Stimulated activated CD8-positive, alpha-beta memory T cell treated with anti-CD3 and anti-CD28 coated beads, Interleukin-12 subunit alpha, Interleukin-12 subunit beta, amount 100 ng/mL, for 4 hours (primary cell): Measurements from ENCODE around the gene PNLDC1.
"Not testable (repeated sequence)": the region's sequence is repeated elsewhere in the genome, so short reads cannot be mapped to it uniquely, and the experiment has no call there.

Source experiments
- DNase-seq: peaks from one replicate; pipeline ENCODE4 v3.0.0-alpha.2; 2020; ENCODE audit warnings: low read depth

Gene PNLDC1

DNA sequence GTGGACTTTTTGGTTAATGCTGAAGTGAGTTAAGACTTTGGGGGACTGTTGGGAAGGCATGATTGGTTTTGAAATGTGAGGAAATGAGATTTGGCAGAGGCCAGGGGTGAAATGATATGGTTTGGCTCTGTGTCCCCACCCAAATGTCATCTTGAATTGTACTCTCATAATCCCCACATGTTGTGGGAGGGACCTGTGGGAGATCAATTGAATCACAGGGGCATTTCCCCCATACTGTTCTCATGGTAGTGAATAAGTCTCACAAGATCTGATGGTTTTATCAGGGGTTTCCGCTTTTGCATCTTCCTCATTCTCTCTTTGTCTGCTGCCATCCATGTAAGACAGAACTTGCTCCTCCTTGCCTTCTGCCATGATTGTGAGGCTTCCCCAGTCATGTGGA is 49.8 kb downstream of the PNLDC1 start:
- not testable (repeated sequence) for DNase-seq

DNA sequence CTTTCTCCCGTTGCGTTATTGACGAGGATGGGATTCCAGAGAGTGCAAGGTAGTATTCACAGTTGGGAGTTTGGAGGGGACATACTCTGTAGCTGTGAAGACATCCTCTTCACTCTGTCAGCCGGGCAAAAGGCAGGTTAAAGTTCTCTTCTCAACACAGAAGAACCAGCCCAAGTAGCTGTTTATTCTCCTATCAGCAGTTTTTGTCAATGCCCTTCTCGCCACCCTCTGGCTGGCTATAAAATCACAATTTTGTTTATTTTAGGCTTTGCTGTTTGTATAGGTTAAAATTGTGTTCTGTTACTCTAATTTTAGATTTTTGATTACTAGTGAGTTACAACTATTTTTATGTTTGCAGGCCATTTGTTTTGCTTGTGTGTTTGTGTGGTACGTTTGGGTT is 52.8 kb downstream of the PNLDC1 start:
- DNase-seq: no peak

DNA sequence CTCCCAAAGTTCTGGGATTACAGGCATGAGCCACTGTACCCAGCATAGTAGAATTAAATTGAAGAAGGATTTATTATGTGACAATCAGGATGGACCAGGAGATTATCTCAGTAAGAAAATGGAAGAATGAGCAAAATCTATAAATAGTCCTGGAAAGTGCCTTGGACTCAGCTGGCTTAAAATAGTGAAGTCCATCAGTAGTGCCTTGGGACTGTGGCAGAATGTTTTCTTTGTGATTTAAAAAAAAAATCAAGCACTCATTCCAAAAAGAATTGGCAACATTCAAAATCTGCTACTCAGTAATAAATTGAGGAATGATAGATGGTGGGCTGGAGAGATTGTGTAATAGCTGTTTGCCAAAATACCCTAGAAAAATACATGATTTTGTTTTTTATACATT is 53.7 kb downstream of the PNLDC1 start:
- DNase-seq: no peak

DNA sequence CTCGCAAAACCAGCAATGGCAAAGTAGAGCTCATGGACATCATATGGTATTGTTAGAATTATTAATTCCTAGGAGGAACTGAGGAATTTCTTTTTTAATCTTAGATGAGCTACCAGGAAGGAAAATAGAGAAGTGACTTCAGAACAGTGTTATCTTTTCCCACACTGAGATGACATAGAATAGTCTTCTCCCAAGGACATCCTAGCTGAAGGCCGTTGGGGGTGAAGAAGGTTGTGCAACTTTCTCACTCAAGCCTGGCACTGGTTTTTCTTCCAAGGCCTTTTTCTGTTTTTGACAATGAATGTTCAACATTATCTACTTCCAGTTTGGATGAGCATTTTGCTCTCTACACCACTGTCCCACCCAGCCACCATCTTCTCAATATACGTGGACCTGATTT is 54.9 kb downstream of the PNLDC1 start:
- no peak for DNase-seq

DNA sequence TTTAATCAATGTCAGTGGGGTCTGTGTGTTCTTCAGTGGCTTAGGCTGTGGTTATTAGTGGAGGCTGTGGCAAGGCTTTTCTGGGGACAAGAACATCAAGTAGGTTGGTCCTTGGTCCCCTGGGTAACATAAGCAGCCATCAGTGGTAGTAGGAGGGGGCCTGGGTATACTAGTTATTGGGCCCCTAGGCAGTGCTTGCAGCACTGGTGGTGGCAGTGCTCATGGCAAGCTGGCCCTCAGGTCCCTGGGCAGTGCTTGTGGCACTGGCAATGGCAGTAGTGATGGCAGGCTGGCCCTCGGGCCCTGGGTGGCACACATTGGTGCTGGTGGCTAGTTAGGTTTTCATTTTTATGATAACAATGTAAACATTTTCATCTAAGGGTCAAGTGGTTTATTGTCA is 58.2 kb downstream of the PNLDC1 start:
- DNase-seq: no peak

DNA sequence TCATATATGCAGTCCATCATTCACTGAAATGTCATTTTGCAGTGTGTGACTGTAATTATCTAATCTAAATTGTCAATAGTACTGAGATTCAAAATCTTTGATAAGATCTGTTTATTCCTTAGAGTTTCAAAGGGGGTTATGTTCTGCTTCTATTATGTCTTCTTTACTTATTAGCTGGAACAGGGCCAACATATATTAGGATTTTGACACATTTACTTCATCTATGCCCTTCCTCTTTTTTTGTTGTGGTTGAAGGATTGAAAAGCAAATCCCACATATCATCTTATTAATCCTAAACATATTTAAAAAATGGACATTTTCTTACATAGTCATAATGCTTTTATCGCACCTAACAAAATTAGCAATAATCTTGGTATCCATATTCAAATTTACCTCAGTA is 60.4 kb downstream of the PNLDC1 start:
- DNase-seq: no peak

DNA sequence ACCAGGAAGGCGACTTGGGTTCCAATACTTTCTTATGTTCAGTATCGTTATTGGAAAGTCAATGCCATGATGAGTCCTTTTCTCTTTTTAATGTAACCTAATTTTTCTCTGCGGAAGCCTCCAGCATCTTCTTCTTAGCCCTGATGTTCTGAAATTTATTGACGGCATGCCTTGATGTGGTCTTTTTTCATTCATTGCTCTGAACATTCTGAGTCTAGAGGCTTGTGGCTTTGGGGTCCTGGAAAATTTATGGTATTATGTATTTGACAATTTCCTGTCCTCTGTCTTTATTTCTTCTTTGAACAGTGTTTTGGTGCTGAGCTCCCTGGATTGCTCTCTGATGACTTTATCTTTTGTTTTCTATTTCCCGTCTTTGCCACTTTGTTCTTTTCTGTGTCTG is 62.0 kb downstream of the PNLDC1 start:
- no peak for DNase-seq

DNA sequence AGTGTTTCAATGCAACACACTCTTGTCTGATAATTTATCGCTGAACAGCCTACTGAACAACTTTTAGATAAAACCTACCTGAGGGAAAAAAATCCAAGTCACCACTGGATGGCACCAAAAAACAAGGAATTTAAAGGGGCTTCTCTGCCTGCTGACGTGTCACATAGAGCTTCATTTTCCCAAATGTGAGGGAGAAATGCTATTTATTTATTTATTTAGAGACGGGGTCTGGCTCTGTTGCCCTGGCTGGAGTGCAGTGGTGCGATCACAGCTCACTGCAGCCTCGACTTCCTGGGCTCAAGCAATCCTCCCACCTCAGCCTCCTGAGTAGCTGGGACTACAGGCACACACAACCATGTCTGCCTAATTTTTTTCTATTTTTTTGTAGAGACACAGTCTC is 63.3 kb downstream of the PNLDC1 start:
- DNase-seq: not testable (repeated sequence)

DNA sequence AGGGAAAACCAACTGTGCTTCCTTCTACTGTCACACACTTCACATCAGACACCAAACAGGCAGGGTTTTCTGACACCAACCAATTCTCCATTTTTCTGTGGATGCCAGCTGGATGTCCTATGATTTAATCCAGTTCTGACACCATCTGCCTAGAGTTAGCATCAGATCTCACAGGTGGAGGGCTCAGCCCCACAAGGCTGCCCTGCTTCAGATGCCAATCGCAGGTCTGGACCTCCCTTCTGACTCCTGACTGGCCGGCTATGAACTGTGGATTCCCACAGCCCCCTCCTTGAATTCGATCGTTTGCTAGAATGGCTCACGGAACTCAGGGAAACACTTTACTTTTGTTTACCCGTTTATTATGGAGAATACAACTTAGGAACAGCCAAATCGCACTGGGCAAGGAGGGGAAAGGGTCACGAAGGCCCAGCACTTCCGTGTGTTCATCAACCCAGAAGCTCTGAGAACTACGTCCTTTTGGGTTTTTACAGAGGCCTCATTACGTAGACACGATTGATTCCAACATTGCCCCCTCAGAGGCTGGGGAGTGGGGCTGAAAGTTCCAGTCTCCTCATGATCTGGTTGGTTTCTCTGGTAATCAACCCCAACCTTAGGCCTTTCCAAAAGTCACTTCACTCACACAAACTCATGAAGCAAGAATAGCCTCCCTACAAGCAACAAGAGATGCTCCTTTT is 65.3 kb downstream of the PNLDC1 start:
- no peak for DNase-seq

DNA sequence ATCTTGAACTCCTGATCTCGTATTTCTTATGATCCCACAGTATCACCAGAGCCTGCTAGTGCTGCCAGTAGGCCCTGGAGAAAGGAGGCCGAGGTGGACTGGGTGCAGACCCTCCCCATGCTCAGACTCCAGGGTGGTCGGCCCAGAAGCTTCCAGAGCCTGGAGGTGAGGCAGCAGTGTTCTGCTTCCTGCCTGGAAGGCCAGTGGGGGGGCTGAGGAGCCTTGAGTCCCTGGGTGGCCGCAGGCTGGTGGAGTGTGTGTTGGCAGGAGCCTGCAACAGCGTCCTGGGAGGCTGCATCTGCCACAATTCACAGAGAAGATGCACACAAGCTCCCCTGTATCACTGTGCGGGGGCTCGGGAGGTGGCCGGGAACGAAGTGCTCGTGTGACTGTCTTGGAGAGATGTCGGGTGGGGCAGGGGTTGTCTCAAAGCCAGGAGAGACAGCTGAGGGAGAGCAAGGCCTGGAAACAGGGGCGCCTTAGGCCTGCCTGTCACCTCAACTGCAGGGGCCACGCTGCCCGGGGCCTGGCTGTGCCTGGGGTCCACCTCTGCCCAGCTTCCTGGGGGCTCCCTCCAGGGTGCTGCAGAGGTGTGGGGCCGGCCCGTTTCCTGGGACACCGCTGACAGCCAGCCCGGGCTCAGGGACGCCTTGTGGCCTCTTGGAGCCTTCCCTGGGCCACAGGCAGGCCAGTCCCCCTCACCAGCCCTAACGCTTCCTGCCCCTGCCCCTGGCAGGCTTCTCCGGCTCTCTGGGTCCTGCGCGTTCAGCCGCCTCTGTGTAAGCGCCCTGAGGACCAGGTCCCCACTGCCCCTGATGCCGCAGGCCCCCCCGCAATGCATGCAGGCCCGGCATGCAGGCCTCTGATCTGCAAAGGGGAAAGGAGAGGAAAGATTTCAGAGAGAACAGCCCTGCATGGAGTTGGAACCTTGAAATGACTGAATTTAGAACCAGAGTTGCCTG is 66.5 kb downstream of the PNLDC1 start:
- DNase-seq: no peak
